DMS153 (cell line): ENCODE measurements around the gene ANAPC15.

ENCODE experiments used
- DNase-seq: peaks from one replicate; lab custom pipeline; 2025; lab: John Stamatoyannopoulos, UW

The ANAPC15 gene

DNA sequence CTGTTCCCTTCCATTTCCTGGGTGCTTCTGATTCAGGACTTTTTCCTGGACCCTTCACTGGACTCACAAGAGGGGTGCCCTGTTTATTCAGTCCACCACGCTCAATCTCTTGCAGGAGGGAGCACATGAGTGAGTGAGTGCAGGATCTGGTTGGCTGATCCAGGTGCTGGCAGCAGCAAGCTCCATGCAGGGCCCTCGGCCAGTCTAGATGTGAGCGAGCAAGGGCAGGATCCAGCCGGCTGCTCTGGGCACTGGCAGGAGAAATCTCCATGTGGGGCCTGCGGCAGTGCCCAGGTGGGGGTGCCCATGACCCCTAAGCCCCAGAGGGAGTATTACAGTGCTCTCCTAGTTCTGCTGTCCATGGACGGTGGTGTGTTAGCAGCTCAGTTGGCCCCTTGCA is 11.6 kb upstream of the ANAPC15 start:
- no peak for DNase-seq

- no peak for DNase-seq
These were observed 10.7 kb upstream of the ANAPC15 start for GRCh38 chr11:72123117-72123653.

DNA sequence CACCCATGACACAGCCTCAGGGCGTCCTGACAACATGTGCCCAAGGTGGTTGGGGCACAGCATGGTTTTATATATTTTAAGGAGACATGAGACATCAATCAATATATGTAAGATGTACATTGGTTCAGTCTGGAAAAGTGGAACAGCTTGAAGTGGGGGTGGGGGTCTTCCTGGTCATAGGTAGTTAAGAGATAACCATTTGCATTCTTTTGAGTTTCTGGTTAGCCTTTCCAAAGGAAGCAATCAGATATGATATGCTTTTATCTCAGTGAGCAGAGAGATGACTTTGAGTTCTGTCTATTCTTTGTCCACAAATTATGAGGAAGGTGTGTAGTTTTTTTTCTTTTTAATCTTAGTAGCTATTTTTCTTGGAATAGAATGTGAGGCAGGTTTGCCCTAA is 10.1 kb upstream of the ANAPC15 start:
- no peak for DNase-seq

- no peak for DNase-seq
These were observed 8.4 kb upstream of the ANAPC15 start for GRCh38 chr11:72120930-72121329.

- DNase-seq = no peak
These were observed 6.7 kb upstream of the ANAPC15 start for GRCh38 chr11:72119198-72119597.

DNA sequence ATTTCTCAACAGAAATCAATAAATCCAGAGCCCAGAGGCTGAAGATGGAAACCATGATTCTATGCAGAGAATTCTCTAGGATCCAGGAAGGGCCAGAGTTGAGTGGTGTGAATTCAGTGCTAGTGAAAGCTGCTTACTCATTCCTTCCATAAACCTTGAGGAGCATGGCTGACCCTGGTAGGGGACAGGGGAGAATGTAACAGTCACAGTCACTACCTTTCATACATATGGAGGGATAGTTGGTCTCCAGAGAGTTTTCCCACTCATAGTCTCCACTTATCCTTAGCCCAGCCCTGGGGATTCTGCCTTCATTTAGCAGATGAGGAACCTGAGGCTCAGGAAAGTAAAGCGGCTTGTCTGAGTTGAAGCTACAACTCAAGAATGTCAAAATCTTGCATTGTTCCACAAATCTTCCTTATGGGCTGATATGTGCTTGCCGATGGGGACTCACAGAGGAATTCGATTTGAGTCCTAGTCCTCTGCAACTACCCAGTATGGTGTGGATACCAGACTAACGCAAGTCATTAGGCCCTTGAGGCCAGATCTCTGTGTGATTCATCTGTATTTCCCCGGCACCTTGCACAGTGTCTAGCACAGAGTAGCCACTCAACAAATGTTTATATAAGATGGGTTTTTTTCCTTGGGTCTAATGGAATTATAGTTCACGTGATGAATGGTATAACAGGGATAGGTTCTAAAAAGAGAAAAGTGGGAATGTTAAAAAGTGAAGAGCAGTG is 3.7 kb upstream of the ANAPC15 start:
- no peak for DNase-seq

- no peak for DNase-seq
These were observed 2.1 kb upstream of the ANAPC15 start for GRCh38 chr11:72114570-72114969.

- no peak for DNase-seq
These were observed 698 bp upstream of the ANAPC15 start for GRCh38 chr11:72112978-72113808.

DNA sequence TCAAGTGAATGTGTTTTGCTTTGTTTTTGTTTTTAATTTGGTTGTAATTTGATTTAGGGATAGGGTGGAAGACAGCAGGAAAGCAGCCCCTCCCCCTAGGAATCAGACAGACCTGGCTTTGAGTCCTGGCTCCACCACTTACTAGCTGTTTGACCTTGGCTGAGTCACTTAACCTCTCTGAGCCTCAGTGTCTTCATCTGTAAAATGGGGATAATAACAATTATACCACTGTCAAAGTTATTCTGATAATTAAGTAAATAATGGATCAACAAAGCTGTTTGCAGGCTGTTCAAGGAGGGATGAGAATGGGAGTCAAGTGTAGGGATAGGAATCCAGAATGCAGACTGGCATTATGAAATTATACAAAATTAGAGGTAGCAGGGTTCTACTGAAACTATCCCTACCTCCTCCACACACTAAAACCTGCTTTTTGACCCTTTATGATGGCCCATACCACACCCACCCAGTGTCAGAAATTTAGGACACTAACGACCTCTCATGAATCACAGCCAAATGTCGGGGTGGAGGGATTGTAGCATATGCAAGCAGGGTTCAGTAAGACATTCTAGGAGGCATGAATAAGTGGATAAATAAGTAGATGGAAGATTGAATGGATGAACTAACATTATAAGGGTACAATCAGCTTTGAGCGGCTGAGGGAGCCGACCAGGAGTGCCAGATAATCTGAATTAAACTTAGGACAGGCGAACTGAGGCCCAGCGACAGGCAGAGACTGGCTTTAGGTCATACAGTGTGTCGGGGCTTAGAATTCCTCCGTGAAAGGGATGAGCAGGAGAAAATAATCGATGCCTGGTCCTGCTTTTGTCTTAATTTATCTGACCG is 974 bp downstream of the ANAPC15 start:
- DNase-seq = no peak

DNA sequence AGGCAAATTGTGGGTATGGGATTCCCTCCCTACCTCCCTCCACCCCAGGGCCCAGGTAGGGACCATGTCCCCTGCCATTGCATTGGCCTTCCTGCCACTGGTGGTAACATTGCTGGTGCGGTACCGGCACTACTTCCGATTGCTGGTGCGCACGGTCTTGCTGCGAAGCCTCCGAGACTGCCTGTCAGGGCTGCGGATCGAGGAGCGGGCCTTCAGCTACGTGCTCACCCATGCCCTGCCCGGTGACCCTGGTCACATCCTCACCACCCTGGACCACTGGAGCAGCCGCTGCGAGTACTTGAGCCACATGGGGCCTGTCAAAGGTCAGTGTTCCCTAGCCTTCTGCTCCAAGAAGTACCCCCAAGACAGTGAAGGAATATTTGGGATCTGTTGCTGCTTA is 6.6 kb downstream of the ANAPC15 start, which contains the start of gene TOMT:
Gene TOMT, plus strand, starts transcription at position 37 of the 400 bp plus-strand sequence. Its CDS starts 28 bp downstream, at position 65.
- no peak for DNase-seq

DNA sequence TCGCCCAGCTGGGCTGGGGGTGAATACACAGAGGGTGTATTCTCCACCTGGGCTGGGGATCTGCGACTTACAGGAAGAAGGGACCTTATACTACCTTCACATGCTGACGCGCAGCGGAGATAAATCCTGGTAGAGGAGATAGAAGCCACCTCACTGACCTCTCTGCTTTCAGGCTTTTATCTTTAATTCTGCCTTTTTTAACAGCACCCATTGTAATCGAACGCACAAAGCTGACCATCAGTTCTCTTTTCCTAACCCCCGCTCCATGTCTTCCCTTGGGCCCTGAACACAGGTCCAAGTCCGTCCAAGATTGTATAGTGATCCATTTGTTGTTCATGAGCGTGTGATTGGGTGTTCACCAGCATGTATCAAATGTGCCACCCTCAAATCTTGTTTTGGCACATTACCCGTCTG is 8.7 kb downstream of the ANAPC15 start:
- DNase-seq = no peak

- DNase-seq = peak; percentile 98
These were observed 9.3 kb downstream of the ANAPC15 start, which contains the start of gene LAMTOR1 for GRCh38 chr11:72102946-72103753. Gene LAMTOR1, minus strand, starts transcription at chr11:72103297. Its CDS starts 73 bp downstream, at chr11:72103224.

- no peak for DNase-seq
These were observed 9.9 kb downstream of the ANAPC15 start for GRCh38 chr11:72102631-72102945.

GRCh38 chr11:72102162-72102561 is 10.3 kb downstream of the ANAPC15 start:
- no peak for DNase-seq

GRCh38 chr11:72100462-72100861 is 12.0 kb downstream of the ANAPC15 start:
- no peak for DNase-seq

GRCh38 chr11:72100009-72100408 is 12.5 kb downstream of the ANAPC15 start:
- DNase-seq = no peak

GRCh38 chr11:72098741-72099140 is 13.8 kb downstream of the ANAPC15 start:
- no peak for DNase-seq

GRCh38 chr11:72091292-72091691 is 21.2 kb downstream of the ANAPC15 start:
- DNase-seq = no peak

GRCh38 chr11:72088076-72088808 is 24.3 kb downstream of the ANAPC15 start:
- no peak for DNase-seq

GRCh38 chr11:72085621-72086351 is 26.7 kb downstream of the ANAPC15 start:
- DNase-seq = no peak
